HG03175 (cell line): ENCODE data around the gene SFXN5.

ENCODE experiments used
- ATAC-seq: cut with Tn5 transposase; IDR thresholded peaks from one replicate; pipeline ENCODE4 v1.9.1; 2021; ENCODE audit warnings: mild to moderate bottlenecking, moderate library complexity; ENCODE audit not compliant: unreplicated experiment

SFXN5 gene

DNA sequence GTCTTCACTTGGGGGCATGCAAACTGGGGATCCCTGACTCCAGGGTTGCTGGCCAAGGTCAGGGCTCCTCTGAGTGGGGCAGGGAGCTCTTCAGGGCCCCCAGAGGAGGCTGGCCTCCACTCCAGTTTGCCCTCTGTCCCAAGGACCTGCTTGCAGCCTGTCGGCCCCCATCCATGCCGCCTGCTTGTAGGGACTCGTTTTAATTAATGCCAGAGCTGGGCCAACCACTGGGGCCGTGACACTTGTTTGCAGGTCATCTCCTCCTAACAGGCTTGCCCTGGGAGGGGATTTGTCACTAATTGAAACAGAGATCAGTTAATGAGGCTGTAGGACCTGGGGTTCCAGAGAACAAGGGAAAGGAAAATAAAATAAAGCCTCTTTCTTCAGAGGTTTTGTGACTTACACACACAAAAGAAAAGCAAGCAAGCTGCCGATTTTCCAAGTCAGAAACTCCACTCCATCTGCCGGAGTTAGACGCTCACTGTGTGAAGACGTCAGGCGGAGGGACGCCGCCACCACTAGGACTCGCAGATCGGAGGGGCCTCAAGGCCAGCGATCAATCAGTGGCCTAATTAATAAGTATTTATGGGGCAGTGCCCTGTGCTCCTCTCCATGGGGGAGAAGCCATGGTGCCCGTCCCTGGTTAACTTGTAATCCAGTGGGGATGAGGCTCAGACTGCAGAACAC lies 75.9 kb downstream of the SFXN5 start:
- ATAC-seq = no peak

DNA sequence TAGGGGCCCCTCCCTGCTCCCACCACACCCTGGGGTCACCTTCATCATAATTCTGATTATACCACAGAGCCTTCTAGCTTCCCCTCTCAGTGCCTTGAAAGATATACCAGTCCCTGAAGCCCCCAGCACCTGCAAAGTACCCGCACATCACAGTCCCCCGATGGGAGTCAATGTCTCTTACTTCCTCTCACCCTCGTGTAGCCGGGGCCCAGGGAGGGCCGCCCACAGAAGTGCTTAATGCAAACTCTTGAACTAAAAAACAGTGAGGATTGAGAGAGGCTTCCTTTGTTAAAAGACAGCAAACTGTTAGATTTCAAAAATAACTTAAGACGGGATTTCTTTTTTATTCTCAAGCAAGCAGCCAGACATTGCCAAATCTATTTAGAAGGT lies 76.5 kb downstream of the SFXN5 start:
- no peak for ATAC-seq

DNA sequence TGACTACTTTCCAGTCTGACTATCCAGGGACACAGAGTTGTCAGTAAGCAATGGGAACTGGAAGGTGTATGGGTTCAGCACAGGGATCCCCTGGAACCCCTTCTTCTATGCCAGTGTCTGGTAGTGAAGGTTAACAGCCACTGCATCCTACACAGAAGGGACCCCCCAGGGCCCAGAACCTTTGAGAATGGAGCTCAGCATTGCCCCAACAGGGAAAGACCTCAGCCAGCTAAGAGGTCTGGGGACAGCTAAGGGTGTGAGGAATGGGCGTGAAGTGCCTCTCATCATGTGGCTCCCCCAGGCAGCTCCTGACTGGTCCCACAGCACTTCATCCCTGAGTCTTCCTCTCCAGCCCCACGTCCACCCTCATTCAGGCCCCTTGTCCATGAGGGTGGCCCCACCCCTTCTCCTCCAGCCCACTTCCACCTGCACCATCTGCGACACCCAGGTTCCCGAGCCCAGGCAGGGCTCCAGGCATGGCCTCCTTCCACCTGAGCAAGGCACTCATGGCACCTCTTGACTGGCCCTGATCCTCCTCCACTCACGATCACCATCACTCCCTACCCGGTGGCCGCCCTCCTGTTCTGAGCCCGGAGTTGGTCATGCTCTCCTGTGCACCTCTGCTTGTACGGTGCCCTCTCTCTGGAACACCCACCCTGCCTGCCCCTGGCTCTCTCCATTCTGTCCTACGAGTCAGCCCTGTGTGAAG lies 77.1 kb downstream of the SFXN5 start:
- no peak for ATAC-seq

DNA sequence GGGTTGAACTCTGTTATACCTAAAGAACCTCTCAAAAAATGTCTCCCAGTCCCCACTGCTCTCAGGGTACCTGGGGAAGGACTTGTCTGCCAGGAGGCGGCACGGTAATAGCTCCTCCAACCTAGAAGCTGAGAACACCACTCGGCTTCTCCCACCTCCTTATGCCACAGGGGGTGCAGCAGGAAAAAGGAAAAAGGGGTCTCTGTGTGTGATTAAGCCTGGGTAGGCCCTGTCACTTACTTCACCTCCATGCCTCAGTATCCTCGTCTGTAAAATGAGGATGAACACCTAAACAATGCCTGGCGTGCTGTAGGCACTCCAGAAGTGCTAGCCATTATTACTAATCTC lies 77.6 kb downstream of the SFXN5 start:
- no peak for ATAC-seq

DNA sequence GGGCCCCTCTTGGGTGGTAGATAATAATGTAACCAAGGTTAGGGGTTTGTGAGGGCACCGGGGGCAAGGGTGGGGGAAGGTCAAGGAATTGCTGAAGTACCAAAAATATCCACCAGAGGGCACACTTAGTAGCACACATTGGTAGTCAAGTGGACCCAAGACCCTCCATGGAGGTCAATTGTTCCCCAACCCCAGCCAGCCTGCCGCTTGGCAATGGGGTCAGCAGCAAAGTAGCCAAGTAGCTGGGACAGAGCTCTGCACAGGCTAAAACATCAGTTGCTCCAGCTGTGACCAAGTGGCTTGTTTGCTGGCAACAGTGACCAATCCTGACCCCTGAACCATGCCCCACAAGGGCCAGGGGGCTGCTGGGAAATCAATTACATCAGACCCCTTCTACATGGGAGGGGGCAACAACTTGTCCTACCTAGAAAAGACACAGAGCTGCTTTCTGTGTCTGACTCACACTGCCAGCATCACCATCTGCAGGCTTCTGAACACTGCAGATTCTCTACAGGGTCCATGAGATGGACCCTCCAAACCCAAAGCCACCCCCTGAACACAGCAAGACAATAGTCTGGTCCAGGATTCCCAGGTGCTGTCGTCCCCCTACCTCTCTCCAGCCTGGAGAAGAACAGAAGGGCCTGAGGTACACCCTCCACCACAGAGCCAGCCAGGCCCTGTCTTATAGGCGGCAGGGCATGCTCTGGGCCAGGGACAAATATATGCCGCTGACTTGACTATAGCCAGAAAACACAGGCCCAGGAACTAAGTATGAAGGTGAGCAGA lies 78.2 kb downstream of the SFXN5 start:
- peak; percentile 49 for ATAC-seq

DNA sequence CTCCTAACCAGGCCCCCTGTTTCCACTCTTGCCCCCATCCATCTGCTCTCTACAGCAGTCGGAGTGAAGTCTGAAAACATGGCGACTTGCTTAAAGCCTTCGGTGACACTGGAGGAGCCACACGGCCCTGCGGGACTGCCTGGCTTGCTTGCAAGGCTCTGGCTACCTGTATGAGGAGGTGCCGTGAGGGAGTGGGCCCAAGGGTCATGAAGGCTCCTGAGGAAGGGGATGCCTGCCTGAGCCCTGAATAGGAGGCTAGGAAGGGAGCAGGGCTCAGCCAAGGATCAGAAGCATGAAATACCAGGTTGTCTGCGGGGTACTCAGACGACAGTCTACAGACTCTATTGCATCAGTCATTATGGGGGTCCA lies 78.8 kb downstream of the SFXN5 start:
- ATAC-seq = no peak

DNA sequence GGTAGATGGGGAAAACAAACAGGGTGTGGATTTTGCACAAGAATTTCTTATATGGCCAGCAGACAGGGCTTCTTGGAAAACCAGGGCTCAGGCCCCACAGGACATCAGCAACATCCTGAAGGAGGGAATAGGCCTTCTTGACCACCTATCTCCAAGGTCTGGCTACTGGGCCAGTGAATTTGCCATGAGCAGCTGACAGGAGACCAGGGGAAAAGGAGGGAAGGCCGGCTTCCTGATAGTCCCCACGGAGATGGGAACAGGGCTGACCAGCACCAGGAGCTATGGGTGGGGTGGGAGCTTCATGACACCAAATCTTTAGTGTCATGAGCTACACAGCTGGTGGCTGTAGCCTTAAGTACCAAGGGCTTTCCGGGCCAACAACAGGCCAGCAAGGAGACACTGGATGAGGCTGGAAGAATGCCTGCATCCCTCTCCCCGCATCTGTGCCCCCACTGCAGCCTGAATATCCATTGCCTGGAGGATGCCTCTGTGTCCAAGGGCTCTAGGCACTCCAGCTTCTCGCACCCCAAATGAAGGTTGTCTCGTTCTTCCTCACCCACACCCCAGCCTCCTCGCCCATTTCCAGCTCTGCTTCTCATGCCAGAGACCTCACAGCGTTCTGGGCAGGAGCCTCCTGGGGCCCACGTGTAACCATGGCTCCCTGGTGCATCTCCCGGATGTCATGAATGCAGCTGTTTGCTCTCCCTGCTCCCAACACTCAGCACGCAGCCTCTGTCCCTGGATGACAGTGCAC lies 79.4 kb downstream of the SFXN5 start:
- ATAC-seq = no peak

DNA sequence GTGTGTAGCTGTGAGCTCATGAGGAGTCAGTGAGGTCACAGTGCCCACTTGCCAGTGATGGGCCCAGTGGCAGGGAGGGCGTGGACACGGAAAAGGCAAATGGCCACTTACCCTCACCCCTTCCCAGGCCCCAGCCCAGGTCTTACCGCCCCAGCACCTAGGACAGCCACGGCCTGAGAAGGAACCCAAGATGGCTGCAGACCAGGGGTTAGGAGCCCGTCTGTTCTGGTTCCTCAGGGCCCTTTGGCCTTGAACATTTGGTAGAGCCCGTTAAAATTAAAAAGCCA lies 80.1 kb downstream of the SFXN5 start:
- no peak for ATAC-seq

DNA sequence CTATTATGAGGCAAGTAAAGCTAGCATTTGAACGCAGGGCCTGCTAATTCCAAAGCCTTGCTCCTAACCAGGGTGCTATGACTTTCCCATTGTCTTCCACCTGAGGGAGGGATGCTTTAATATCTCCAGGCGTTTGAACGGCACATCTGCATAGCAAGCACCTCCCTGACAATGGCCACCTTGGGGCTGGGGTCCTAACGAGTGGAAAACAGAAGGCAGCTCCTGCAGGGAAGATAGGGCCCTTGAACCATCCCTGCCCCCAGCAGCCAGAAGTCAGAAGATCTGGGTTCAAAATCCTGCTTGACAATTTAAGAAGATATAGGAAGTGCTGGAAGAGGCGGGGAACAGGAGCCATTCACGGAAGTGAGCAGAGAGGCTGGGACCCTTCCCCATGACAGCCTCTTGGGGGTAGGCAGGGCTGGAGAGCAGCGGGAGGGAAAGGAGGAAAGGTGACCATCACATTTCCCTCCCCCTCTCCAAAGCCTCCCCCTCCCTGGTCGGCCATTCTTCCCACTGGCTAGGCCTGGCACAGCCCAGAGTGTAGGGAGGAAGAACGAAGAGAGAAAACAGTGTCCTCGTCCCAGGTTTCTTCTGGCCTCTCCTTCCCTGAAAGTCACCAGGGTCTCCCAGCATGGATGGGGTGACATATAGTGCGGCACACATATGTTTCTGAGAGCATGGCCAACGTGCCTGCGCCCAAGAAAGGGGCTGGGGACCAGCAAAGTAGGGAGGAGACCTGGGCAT lies 80.6 kb downstream of the SFXN5 start:
- ATAC-seq = no peak

DNA sequence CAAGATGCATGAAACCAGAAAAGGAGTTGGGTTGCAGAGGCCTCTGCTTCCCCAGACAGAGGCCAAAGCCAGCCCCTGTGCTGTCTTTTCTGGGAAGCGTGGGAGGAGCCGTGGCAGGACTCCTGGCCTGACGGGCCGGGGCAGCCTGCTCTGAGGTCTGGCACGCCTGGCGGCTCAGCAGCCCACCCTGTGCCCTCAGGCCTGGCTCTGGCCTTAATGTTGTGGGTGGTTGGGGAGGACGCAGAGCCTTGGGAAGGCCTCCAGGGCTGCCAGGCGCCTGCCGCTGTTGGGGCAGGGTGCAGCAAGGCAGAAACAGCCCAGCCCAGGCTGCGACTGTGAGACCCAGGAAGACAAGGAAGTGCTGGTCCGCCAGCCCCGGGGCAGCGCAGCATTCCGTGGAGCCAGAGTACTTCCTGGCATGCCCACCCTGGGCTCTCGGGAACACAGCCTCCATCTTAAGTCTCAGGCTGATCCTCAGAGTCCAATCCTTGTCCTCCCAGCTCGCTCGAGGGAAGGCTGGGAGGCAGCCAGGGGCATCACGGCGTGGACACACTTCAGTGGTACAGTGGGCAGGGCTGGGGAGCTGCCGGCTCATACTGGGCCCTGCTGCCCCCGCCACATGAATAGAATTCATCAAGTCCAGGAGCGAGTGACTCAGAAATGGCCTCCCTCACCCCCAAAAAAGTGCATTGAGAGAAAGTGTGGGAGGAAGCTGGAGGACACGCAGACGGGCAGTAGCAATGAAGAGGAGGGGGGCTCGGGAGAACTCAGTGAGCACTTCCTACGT lies 81.5 kb downstream of the SFXN5 start:
- no peak for ATAC-seq

DNA sequence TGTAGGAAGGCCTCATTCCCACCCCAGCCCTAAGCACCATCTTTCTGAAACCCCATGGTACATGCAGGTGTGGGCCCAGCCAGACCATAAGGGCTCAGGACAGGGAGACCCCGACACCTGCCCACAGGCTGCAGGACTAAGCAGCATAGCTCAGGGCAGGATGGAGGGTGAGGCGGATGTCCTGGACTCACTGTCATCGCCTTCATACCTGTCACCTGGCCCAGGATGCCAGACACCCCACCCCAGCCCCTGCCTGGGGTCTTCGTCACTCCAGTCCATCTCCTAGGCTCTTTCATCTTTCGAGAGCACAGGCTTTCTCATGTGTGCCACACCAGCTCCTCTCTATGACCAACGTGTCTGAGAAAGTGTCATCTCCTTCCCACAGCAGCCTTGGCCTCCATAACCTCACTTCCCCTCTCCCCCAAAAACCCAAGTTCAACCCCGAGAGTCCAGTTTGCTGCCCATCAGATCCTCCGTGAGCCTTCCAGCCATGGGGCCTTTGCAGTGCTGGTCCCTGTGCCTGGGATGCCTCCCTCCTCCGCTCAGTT lies 82.7 kb downstream of the SFXN5 start:
- ATAC-seq = no peak

DNA sequence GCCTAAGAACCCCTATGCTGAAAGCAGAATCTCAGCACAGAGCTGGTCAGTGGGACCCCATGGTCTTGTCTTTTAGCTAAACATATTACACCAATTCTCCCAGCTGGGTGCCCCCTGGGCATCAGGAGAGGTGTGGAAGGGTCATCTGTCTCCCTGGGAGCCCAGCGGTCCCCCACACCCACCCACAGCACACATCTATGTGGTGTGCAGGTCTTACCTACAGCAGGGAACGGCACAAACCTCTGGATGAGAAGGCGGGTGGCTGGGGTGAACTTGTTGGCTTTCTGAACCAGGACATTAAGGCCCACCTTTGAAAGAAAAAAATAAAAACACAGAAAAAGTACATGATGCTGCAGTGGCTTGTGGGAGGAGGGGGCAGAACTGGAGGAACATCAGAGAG lies 83.5 kb downstream of the SFXN5 start:
- no peak for ATAC-seq

DNA sequence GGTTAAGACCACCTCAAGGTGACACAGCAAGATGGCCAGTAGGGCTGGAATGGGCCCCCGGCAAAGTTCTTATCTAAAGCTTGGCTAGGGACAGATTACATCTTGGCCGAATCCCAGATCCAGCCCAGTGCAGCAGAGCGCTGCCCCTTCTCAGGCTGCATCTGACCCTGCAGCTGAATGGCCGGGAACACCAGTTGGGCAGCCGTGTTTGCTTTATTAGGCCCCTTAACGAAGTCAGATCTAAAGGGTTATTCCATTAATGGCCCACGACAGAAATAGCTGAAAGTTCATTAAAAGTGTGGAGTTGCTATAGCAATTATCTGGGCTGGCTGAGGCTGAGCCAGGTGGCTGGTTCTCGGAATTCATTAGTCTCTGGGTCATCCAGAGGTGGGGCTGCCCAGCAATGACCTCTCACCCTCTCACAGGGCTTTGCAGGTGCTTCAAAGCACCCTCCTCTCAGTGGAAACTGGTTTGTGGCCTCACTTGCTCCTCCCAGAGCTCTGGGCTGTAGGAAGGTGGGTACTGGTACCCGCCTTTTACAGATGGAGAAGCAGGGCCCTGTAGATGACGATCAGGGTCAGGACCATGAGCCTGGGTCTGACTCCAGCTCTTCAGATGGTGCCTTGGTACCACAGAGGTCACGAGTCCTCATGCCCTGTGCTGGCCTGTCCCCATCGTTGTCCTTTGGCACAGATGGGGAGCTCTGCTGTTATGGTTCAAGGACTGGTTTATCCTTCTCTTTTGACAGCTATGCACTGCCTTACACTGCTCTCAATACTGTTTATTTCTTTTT lies 85.4 kb downstream of the SFXN5 start:
- ATAC-seq = no peak

DNA sequence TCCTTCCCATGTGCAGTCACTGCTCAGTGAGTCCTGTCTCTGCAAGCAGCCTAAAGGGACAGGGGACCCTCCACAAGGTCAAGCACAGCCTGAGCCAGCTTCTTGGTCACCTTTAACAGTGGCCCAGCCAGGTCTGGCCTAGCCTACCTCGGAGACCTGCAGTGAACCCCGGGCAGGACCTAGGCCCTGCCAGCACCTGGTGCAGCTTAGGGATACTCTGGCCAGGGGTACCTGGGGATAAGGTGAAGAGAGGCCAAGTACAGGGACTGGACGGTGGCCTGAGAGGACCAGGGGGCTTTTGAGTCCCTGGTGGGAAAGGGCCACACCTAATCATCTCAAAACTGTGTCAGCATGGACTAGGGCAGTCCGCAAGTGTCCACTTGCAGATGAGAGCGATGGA lies 86.4 kb downstream of the SFXN5 start:
- ATAC-seq = no peak

DNA sequence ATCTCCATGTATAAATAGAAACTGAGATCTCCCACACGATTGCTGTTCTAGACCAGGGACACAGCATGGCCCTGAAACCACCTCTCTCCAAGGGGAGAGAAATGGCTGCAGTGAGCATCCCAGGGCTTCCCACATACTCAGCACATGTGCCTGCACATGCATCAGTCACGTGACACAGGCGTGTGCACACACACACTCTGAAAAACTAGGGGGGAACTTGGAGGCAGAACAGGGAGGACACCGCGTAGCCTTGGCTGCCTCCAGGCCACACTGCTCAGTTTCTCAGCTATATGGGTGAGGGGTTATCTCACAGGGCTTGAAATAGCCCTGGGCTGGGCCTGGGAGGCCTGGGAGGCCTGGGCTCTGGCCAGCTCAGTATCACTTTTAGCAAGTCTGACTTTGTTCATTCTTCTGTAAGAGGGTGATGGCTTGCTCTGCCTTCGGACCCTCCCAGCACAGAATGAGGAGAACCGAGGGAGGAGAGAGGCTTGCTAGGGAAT lies 87.3 kb downstream of the SFXN5 start:
- no peak for ATAC-seq

DNA sequence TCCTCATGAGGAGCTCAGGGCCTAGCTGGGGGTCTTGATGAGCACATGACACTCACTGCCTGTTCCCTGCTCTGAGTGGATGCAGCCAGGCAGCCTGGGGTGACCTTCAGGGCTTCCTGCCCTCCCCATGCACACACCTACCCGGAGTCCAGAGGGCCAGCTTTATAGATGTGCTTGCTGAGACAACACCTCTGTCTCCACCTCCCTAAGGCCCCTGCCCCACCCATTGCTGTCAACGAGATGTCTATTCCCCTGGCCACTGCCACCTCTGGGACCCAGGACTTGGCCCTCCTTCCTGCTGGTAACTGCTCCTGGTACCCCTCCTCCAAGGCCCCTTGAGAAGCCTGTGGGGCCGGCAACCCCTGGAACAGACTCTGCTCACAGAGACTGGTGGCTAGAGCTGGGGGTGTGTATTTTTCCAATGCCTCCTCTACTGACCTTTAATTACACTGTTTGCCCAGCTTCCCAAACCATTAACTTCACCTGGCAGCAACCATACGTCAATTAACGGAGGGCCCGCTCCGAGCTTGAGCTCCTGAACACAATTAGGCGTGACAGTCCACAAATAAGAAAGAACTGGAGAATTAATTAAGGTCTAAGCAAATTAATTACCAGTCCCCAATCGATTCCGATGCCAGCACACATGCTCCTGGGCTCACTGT lies 87.9 kb downstream of the SFXN5 start:
- ATAC-seq = no peak

DNA sequence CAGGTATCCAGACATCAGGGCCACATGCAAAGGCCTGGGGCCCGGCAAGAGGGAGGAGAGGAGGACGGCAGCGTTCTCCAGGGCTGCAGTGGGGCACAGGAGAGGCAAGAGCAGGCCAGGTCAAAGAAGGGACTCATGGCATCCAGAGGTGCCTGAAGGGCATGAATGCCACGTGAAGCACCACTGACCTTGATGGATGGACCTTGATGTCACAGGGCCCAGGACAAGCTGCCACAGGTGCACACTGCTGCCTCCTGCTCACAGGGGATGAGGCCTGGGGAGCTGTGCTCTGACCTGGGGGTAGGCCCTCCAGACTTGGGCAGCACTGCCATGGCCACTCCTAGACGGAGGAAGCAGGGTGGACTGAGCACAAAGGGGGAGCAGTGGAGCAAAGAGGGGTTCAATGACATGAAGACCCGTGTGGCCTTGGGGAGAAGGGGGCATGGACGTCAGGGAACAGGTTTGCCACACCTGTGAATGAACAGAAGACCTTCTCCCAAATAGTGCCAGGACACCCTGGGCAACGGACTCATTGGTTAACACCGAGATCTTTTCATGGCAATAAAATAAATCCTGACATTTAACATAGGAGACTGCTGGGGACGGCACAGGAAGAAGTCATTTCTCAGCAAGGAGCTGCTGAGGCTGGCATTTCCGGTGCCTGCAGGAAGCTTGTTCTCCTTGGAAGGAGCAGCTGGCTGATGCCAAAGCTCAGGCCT lies 88.6 kb downstream of the SFXN5 start:
- ATAC-seq = no peak

DNA sequence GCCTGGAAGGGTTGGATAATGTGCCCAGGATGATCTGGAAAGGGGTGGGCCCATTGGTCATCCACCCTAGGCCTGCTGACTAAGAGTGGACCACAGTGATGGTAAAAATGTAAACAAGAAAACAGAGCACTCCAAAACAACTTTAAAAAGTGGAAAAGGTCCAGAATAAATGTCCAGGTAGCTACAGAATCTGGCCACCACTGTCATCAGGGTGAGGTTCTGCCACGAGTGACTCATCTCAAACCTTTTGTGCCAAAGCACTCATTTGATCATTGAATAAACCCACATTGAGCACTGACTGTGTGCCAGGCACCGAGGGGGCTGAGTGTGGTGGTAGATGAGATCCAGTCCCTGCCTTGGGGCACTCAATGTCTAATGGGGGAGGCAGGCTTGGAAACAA lies 89.3 kb downstream of the SFXN5 start:
- ATAC-seq = no peak
